Neural cell (in vitro differentiated cells): ENCODE measurements around the gene NKX2-3. TPM values are rescaled to one million over a fixed set of nuclear protein-coding genes. Genes with fewer than 3 reads are reported as not detected.

ENCODE experiments used
- H2AFZ ChIP-seq: fragments of 200-600, 300-800 bp; sonication (generic), shearing (Covaris generic); 2 replicates; pipeline ENCODE4 v1.6.0; 2014; ENCODE audit warnings: low read depth, mild to moderate bottlenecking, antibody characterized with exemption, low read length, moderate library complexity
- H3F3A ChIP-seq: fragments of 200-600 bp; shearing (Covaris generic); 2 replicates; pipeline ENCODE4 v1.6.1; 2016; ENCODE audit warnings: mild to moderate bottlenecking, moderate library complexity, mixed read lengths, antibody characterized with exemption, low read length; ENCODE audit not compliant: insufficient read depth, poor library complexity, severe bottlenecking
- H3K27ac ChIP-seq: fragments of 200-600, 300-800 bp; sonication (generic), shearing (Covaris generic); 2 replicates; pipeline ENCODE4 v1.5.1; 2014; ENCODE audit warnings: mild to moderate bottlenecking, low read length, moderate library complexity
- H3K27me3 ChIP-seq: fragments of 300-800, 200-600 bp; sonication (generic), shearing (Covaris generic); 2 replicates; pipeline ENCODE4 v1.6.0; 2014; ENCODE audit warnings: mild to moderate bottlenecking, low read depth, low read length, moderate library complexity; ENCODE audit not compliant: insufficient read depth
- H3K36me3 ChIP-seq: fragments of 300-800, 200-600 bp; sonication (generic), shearing (Covaris generic); 2 replicates; pipeline ENCODE4 v1.5.1; 2014; ENCODE audit warnings: mild to moderate bottlenecking, antibody characterized with exemption, low read length, moderate library complexity; ENCODE audit not compliant: insufficient read depth
- H3K4me2 ChIP-seq: fragments of 300-800, 200-600 bp; sonication (generic), shearing (Covaris generic); 2 replicates; pipeline ENCODE4 v1.6.0; 2014; ENCODE audit warnings: mild to moderate bottlenecking, low read length
- H3K4me3 ChIP-seq: fragments of 300-800, 200-600 bp; sonication (generic), shearing (Covaris generic); 2 replicates; pipeline ENCODE4 v1.5.1; 2014; ENCODE audit warnings: mild to moderate bottlenecking, low read length, moderate library complexity
- H3K79me2 ChIP-seq: fragments of 200-600 bp; shearing (Covaris generic); replicated peaks from 2 replicates; pipeline ENCODE4 v1.6.0; 2014; ENCODE audit warnings: mild to moderate bottlenecking, low read length, moderate library complexity; ENCODE audit not compliant: insufficient read depth
- H3K9ac ChIP-seq: fragments of 300-800, 200-600 bp; sonication (generic), shearing (Covaris generic); 2 replicates; pipeline ENCODE4 v1.6.1; 2016; ENCODE audit warnings: mild to moderate bottlenecking, low read length, mixed read lengths
- H3K9me2 ChIP-seq: fragments of 200-600 bp; shearing (Covaris generic); 2 replicates; pipeline ENCODE4 v1.6.1; 2016; ENCODE audit warnings: mild to moderate bottlenecking, low read length, mixed read lengths; ENCODE audit not compliant: insufficient read depth
- H3K9me3 ChIP-seq: fragments of 200-600, 300-800 bp; sonication (generic), shearing (Covaris generic); 2 replicates; pipeline ENCODE4 v1.6.1; 2016; ENCODE audit warnings: mild to moderate bottlenecking, mixed run types, low read length, moderate library complexity, mixed read lengths
- H4K20me1 ChIP-seq: fragments of 200-600 bp; shearing (Covaris generic); 2 replicates; pipeline ENCODE4 v1.6.1; 2016; ENCODE audit warnings: mild to moderate bottlenecking, mixed run types; ENCODE audit not compliant: insufficient read depth
- EP300 ChIP-seq: fragments of 450-650 bp; conservative IDR thresholded peaks from 2 replicates; pipeline ENCODE4 v1.6.1; 2014; ENCODE audit warnings: antibody characterized with exemption, mild to moderate bottlenecking, moderate library complexity; ENCODE audit not compliant: poor library complexity, severe bottlenecking
- EZH2 ChIP-seq: fragments of 200-600, 300-800 bp; shearing (Covaris generic), sonication (generic); IDR thresholded peaks from 2 replicates; pipeline ENCODE4 v1.6.1; 2014; ENCODE audit warnings: antibody characterized with exemption, low read length, borderline replicate concordance, mild to moderate bottlenecking; ENCODE audit not compliant: insufficient read depth, poor library complexity, severe bottlenecking
- MXI1 ChIP-seq: fragments of 450-650 bp; conservative IDR thresholded peaks from 2 replicates; pipeline ENCODE4 v1.6.1; 2014; ENCODE audit warnings: antibody characterized with exemption, mild to moderate bottlenecking; ENCODE audit not compliant: poor library complexity, severe bottlenecking
- POLR2AphosphoS5 ChIP-seq: IDR thresholded peaks from 2 replicates; pipeline ENCODE4 v1.6.1; 2012
- RAD21 ChIP-seq: fragments of 450-650 bp; conservative IDR thresholded peaks from 2 replicates; pipeline ENCODE4 v1.6.1; 2014; ENCODE audit warnings: antibody characterized with exemption, mild to moderate bottlenecking, moderate library complexity
- SMC3 ChIP-seq: fragments of 450-650 bp; conservative IDR thresholded peaks from 2 replicates; pipeline ENCODE4 v1.6.1; 2014; ENCODE audit warnings: antibody characterized with exemption, mild to moderate bottlenecking, moderate library complexity; ENCODE audit not compliant: poor library complexity
- TAF1 ChIP-seq: IDR thresholded peaks from 2 replicates; pipeline ENCODE4 v1.6.1; 2012; ENCODE audit warnings: low read depth
- polyA plus RNA-seq: library from polyadenylated mRNA; depleted of rRNA; stranded (reverse); fragments of >200 nt; gene quantifications from 2 replicates; pipeline ENCODE4 v1.2.3, GENCODE V29; 2014
- TF ChIP-seq, protein P1 (sequence below): IDR thresholded peaks from 2 replicates; pipeline ENCODE4 v1.6.1; 2012; ENCODE audit warnings: borderline replicate concordance
- TF ChIP-seq, protein P2 (sequence below): fragments of 450-650 bp; IDR thresholded peaks from 2 replicates; pipeline ENCODE4 v1.5.1; 2014; ENCODE audit warnings: antibody characterized with exemption, mild to moderate bottlenecking, moderate library complexity; ENCODE audit not compliant: poor library complexity, severe bottlenecking

The NKX2-3 gene
- polyA plus RNA-seq, 1 donor from 2014 or later = not detected

DNA sequence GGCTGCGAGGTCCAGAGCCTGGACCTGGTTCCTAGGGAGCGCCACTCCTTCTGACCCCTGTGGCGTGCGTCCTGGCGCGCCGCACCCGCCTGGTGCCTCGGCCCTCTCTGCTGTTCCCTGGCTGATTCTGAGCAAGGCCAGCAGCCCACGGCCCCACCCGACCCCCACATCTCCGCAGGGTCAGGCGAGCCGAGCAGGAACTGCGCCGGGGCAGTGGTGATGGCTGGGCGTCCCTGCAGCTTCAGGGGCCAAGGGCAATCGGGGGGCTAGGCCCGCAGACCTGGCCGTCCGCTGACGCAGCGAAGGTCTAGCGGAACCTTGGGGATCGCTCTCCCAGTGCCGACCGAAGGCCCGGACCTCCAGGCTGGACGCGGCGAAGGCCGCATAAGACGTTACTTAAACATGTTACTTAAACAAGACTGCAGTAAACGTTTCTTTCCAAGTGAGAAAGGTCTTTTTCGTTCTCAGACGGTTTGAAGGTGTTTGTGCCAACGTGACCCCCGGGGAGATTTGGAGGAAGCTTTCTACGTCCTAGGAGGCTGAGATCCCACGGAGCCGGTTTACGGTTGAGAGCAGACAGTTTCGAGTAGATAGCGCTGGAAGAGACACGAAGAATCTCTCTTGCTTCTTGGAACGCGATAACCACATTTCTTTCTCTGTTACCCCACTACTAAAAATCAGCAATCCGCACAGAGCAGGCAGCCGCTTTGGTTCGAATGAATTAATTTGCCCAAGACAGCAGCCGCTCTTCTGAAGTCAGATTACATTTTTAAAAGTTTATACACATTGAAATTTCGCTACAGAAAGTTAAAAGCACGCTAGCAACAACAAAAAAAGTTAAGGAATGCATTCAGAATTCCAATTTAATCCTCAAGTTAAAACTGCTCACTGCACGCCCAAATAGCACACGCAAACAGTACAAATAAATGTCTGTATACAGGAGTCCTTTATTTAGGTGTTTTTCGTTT is 4.9 kb upstream of the NKX2-3 start:
- Histone ChIP-seq H3K4me2 (no peak overlapping the region), H3K9me3 (no peaks in the 10 kb centered on the region), H2AFZ (no peak overlapping the region), H4K20me1 (no peaks in the 10 kb centered on the region), H3K36me3 (no peaks in the 10 kb centered on the region), H3K4me3 (no peak overlapping the region), H3K27me3 (peaks cover 99% of the 10 kb centered on the region), H3K79me2 (no peaks in the 10 kb centered on the region), H3K27ac (no peak overlapping the region), H3K9me2 (no peaks in the 10 kb centered on the region), H3K9ac (no peak overlapping the region), H3F3A (no peaks in the 10 kb centered on the region)
- TF ChIP-seq MXI1 (no peak), SMC3 (no peak), POLR2AphosphoS5 (peak; percentile 57), EZH2 (peak; percentile 52)

DNA sequence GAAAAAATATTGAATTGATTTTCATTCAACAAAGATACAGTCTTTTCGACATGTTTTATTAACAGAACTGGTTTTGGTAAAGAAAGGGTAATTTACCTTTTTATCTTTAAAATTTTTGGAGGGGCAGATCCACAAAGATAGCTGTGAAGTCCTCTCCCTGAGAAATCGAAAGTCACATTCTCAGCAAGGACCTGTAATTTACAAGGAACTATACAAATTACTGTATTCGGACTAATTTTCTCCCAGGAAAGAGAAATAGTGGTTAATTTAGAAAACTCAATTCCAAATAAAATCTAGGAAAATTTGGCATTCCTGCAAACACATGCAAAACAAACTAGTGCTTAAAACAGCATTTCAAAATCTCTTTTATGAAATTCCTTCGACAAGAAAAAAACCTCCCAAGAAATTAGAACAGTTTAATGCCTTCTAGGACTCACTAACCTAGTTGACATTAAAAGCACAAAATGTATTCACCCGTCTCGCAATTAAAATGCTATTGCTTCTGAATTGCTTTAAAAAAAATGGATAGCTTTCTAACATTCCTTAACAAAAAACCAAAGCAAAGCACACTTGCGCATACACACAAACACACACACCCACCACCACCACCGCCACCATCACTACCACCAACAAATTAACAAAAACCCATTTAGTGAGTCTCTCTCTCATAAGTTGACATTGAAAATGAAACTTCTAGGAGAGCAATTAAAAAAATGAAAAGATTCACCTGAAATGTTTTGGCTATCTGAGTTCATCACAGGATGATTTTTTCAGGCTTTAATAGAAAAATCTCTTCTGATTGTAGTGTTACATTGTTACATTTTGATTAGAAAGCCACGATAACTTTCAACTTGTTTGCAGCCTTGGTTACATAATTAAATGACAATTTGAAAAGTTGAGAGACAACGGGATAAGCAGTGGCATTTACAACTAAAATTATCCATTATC is 4.0 kb upstream of the NKX2-3 start:
- Histone ChIP-seq H3K9ac (no peak overlapping the region), H3K36me3 (no peaks in the 10 kb centered on the region), H3K9me2 (no peaks in the 10 kb centered on the region), H2AFZ (no peak overlapping the region), H4K20me1 (no peaks in the 10 kb centered on the region), H3K4me2 (no peak overlapping the region), H3K27me3 (peaks cover 99% of the 10 kb centered on the region), H3K9me3 (no peaks in the 10 kb centered on the region), H3K4me3 (no peak overlapping the region), H3F3A (no peaks in the 10 kb centered on the region), H3K27ac (no peak overlapping the region), H3K79me2 (no peaks in the 10 kb centered on the region)
- TF ChIP-seq MXI1 = no peak
- peak; percentile 38 for TF ChIP-seq POLR2AphosphoS5
- TF ChIP-seq SMC3 = no peak

DNA sequence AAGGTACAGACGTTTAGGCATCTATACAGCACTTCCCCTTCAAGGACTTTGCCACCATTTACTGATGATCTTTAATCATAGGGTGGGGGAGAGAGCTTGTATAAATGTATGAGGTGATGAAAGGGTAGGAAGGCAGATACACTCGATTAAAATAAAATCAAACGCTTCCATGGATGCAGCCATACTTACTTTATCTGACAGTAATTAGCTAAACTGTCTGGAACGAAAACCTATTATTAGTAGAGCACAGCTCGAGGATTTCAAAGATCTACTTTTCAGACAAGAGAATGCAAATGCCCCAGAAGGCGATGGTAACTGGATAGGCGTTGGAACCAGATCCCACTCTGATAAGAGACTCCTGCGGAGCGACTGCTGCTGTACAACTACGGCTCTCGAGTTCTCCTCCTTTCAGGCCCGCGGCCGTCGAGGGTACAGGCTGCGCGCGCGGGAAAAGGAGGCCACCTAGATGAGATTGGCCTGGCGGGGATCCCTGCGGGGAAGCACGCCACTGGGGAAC is 3.1 kb upstream of the NKX2-3 start:
- TF ChIP-seq, protein P1, sequence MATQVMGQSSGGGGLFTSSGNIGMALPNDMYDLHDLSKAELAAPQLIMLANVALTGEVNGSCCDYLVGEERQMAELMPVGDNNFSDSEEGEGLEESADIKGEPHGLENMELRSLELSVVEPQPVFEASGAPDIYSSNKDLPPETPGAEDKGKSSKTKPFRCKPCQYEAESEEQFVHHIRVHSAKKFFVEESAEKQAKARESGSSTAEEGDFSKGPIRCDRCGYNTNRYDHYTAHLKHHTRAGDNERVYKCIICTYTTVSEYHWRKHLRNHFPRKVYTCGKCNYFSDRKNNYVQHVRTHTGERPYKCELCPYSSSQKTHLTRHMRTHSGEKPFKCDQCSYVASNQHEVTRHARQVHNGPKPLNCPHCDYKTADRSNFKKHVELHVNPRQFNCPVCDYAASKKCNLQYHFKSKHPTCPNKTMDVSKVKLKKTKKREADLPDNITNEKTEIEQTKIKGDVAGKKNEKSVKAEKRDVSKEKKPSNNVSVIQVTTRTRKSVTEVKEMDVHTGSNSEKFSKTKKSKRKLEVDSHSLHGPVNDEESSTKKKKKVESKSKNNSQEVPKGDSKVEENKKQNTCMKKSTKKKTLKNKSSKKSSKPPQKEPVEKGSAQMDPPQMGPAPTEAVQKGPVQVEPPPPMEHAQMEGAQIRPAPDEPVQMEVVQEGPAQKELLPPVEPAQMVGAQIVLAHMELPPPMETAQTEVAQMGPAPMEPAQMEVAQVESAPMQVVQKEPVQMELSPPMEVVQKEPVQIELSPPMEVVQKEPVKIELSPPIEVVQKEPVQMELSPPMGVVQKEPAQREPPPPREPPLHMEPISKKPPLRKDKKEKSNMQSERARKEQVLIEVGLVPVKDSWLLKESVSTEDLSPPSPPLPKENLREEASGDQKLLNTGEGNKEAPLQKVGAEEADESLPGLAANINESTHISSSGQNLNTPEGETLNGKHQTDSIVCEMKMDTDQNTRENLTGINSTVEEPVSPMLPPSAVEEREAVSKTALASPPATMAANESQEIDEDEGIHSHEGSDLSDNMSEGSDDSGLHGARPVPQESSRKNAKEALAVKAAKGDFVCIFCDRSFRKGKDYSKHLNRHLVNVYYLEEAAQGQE = no peak
- TF ChIP-seq MXI1 = no peak
- TF ChIP-seq SMC3 = no peak
- TF ChIP-seq EZH2 = no peak
- no peak for TF ChIP-seq TAF1
- TF ChIP-seq, protein P2, sequence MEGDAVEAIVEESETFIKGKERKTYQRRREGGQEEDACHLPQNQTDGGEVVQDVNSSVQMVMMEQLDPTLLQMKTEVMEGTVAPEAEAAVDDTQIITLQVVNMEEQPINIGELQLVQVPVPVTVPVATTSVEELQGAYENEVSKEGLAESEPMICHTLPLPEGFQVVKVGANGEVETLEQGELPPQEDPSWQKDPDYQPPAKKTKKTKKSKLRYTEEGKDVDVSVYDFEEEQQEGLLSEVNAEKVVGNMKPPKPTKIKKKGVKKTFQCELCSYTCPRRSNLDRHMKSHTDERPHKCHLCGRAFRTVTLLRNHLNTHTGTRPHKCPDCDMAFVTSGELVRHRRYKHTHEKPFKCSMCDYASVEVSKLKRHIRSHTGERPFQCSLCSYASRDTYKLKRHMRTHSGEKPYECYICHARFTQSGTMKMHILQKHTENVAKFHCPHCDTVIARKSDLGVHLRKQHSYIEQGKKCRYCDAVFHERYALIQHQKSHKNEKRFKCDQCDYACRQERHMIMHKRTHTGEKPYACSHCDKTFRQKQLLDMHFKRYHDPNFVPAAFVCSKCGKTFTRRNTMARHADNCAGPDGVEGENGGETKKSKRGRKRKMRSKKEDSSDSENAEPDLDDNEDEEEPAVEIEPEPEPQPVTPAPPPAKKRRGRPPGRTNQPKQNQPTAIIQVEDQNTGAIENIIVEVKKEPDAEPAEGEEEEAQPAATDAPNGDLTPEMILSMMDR = no peak
- no peak for TF ChIP-seq POLR2AphosphoS5
- no peak for TF ChIP-seq RAD21
- no peak for TF ChIP-seq EP300
- no peaks in the 10 kb centered on the region for H4K20me1 ChIP-seq
- H3K9me2 ChIP-seq = no peaks in the 10 kb centered on the region
- no peak overlapping the region for H2AFZ ChIP-seq
- peaks cover 99% of the 10 kb centered on the region for H3K27me3 ChIP-seq
- H3K4me3 ChIP-seq = no peak overlapping the region
- H3F3A ChIP-seq = no peaks in the 10 kb centered on the region
- no peak overlapping the region for H3K27ac ChIP-seq
- H3K79me2 ChIP-seq = no peaks in the 10 kb centered on the region
- no peaks in the 10 kb centered on the region for H3K36me3 ChIP-seq
- H3K4me2 ChIP-seq = no peak overlapping the region
- H3K9me3 ChIP-seq = no peaks in the 10 kb centered on the region
- H3K9ac ChIP-seq = no peak overlapping the region
